Amniotic epithelial cell (primary cell): ENCODE measurements around the gene PKP4.

Source experiments
- DNase-seq: peaks from one replicate; pipeline ENCODE4 v3.0.0-alpha.2; 2010; ENCODE audit warnings: low read depth

PKP4 gene

GRCh38 chr2:158600155-158600802, 143.5 kb downstream of the PKP4 start:
- DNase-seq: peak; percentile 85

GRCh38 chr2:158602027-158602426, 145.3 kb downstream of the PKP4 start:
- no peak for DNase-seq

GRCh38 chr2:158603205-158603604, 146.5 kb downstream of the PKP4 start:
- no peak for DNase-seq

GRCh38 chr2:158603986-158604385, 147.2 kb downstream of the PKP4 start:
- DNase-seq: no peak

GRCh38 chr2:158610059-158610458, 153.3 kb downstream of the PKP4 start:
- DNase-seq: no peak

- DNase-seq: no peak
Measured at GRCh38 chr2:158616480-158617000, 159.8 kb downstream of the PKP4 start.

- peak; percentile 50 for DNase-seq
Measured at GRCh38 chr2:158618891-158619490, 162.2 kb downstream of the PKP4 start.

- peak; percentile 50 for DNase-seq
Measured at GRCh38 chr2:158619496-158619895, 162.7 kb downstream of the PKP4 start.

GRCh38 chr2:158620656-158621055, 163.9 kb downstream of the PKP4 start:
- DNase-seq: no peak

- DNase-seq: no peak
Measured at GRCh38 chr2:158624071-158624667, 167.4 kb downstream of the PKP4 start.

GRCh38 chr2:158624961-158625360, 168.2 kb downstream of the PKP4 start:
- no peak for DNase-seq

GRCh38 chr2:158629116-158629515, 172.4 kb downstream of the PKP4 start:
- DNase-seq: no peak

- DNase-seq: no peak
Measured at GRCh38 chr2:158633261-158633660, 176.5 kb downstream of the PKP4 start.

- no peak for DNase-seq
Measured at GRCh38 chr2:158634627-158635026, 177.9 kb downstream of the PKP4 start.

- DNase-seq: no peak
Measured at GRCh38 chr2:158635961-158636601, 179.3 kb downstream of the PKP4 start.

GRCh38 chr2:158637357-158637756, 180.6 kb downstream of the PKP4 start:
- DNase-seq: peak; percentile 12

GRCh38 chr2:158644139-158644538, 187.4 kb downstream of the PKP4 start:
- peak; percentile 95 for DNase-seq

- no peak for DNase-seq
Measured at GRCh38 chr2:158645299-158645698, 188.5 kb downstream of the PKP4 start.

GRCh38 chr2:158647436-158648231, 190.9 kb downstream of the PKP4 start:
- DNase-seq: no peak

- no peak for DNase-seq
Measured at GRCh38 chr2:158649846-158650245, 193.1 kb downstream of the PKP4 start.

GRCh38 chr2:158650646-158651357, 194.1 kb downstream of the PKP4 start:
- DNase-seq: no peak
